Activated effector memory CD4-positive, alpha-beta T cell treated with Interleukin-2 at 50 U/mL for 16 hours (primary cell): ENCODE measurements around the gene PCSK9.

Experiments
- DNase-seq: peaks from one replicate; pipeline ENCODE4 v3.0.0-alpha.2; 2020

The PCSK9 gene

DNA sequence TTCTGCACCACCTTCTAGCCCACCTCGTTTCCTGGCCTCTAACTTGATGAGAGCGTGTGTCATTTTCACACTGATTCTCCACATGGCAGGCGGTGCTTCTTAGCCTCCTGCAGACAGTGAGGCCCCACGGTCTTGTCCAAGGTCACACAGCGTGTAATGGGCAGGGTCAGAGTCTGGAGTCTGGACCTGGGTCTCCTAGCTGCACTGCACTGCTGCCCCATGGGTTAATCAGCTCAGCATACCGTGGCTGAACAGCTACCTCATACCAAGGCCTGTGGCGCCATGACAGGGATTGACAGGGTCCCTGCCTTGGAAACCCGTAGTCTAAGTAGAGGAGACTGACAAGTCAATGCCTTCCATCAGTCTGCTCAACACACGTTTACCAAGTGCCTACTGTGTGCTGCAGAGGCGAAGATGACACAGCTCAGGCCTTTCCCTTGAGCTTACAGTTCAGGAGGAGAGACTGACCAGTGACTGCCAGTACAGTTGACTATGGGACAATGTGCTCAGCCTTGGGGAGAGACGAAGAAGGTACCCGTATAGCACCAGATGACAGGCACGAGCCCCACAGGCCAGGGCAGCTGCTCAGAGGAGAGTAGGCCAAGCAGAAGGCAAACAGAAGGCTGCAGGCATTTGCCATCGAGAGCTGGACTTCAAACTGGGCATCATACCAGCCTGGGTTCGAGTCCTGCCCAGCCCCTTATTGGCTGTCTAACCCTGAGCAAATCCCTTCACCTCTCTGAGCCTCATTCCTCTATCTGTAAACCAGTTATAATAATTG lies 5.5 kb downstream of the PCSK9 start:
- no peak for DNase-seq

DNA sequence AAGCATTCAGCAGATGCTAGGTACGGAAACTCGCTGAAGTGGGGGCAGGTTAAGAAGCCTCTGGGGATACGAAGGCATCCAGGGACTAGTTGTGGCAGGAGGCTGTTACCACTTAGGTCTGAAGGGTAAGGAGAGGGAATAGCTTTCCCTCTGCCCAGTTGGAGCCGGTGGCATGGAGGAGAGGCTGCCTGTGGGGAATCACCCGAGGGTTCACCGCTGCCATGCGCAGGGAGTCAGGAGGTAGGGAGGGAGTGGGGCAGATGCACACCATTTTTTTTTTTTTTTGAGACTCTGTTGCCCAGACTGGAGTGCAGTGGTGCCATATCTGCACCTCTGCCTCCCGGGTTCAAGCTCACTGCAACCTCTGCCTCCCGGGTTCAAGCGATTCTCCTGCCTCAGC lies 6.1 kb downstream of the PCSK9 start:
- no peak for DNase-seq

DNA sequence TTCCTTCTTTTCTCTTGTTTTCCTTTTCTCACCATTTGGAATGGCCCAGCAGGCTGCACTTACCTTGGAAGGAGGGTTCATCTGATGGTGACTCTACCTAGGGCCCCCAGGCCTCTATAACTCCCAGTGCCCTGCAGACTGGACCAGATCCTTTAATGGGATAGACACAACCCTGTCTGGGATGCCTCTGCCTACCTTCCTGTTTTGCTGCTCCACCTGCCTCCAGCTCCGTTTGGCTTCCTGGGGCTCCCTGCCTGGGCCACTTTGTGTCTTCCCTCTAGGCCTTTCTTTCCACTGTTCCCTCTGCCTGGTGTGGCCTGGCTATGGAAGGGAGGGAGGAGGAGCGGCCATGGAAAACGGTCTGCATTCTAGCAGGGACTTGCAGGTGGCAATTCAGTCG lies 7.5 kb downstream of the PCSK9 start:
- no peak for DNase-seq

DNA sequence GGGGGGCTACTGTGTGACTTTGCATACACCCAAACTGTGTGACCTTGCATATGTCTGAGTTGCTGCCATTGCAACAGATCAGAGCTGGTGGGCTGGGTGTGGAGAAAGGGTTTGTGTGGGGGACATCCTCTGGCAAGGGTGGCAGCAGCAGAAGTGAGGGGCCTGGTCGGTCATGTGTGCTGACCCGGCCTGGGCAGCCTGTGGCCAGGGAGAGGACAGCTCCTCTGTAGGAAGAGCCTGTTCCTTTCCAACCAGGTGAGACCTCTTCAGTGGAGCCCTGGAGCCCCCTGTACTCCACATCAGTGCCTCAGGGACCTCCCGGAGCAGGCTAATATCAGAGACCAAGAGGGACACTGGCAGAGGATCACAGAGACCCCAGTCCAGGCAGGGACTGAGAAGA lies 8.3 kb downstream of the PCSK9 start:
- no peak for DNase-seq

DNA sequence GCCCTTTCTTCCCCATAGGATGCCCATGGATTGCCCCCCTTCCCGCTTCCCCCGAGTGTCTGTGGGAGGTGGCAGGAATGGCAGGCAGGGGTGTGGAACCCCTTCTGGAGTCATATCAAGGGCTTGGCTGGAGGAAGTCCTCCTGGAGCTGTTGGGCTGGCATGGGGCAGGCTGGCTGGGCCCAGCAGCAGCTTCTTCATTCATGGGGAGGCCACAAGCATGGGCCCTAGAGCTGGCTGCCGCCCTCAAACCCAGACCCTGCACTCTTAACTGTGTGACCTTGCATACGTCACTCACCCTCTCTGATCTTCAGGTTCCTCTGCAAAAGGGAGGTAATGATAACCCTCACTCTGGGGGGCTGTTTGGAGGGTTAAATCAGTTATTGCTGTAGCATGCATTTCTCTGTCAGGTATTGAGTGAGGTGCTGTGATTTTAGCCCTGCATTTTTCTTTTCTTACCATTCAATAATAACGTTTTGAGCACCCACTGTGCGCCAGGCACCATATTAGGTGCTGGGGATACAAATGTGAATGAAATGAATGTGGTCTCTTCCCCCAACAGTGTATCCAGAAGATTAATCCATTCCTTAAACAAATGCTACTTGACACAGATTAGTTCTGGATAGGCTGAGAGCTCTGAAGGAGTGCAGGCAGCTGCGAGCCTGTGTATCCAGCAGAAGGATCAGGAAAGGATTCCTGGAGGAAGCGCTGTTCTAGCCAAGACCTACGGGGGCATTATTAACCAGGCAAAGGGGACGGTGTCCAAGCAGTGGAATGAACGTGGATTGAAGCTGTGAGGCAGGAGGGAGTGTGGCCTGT lies 9.3 kb downstream of the PCSK9 start:
- no peak for DNase-seq

DNA sequence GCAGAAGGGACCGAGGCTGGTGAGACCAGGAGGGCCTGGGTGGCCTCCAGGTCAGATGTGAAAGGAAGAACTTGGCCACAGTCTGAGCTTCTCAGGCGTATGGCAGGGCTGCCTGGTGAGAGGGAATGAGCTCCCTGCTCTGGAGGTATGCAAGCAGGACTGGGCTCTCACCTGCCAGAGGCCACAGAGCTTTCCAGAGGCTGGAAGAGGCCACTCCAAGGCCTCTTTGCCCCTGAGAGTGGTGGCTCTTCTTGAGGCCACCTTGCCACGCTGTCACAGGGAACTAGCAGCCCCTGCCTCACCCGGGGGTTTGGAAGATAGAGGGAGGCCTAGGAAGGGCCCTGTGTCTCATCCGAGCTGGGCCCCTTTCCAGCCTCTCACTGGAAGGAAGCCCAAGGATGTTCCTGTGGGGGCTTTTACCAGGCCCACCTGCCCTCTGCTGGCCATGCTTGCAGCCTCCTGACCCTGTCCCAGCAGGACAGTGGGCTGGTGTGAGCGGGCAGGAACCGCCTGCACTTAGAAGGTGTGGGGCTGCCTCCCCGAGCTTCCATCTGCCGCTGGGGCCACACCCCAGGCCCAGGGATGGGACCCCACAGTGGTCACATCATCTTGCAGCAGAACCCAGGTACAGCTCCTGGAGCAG lies 10.0 kb downstream of the PCSK9 start:
- no peak for DNase-seq

DNA sequence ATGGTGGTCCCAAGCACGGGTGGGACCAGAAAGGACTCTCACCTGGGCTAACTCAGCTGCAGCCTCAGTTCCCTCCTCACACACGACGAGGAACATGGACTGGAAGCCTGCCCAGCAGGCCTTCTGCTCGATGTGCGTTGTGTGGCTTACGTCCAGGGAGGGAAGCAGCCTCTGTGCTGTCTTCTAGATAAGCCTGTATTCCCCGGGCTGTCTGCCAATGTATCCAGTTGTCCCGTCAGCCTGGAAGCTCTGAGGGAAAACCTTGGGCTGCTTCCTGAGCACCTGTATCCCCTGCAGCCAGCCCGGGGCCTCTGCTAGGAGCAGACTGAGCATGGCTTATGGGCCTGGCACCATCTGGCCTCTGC lies 10.5 kb downstream of the PCSK9 start:
- no peak for DNase-seq

DNA sequence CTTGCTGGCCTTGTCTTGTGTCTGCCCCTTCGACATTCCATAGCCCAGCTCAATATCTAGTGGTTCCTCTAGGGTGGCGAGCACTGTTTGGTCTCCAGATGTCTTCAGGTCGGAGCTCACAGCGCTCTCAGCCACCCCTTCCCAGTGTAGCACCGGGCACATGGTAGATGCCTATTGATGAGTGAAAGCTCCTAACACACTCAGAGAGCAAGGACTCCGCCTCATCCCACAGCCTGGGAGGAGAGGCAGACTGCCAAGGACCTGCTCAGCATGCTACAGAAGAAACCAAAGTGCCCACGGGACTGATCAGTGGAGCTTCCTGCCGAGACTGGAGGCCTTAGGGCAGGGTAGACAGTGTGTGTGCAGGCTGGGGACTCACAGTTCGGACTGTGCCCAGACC lies 10.9 kb downstream of the PCSK9 start:
- DNase-seq: no peak

DNA sequence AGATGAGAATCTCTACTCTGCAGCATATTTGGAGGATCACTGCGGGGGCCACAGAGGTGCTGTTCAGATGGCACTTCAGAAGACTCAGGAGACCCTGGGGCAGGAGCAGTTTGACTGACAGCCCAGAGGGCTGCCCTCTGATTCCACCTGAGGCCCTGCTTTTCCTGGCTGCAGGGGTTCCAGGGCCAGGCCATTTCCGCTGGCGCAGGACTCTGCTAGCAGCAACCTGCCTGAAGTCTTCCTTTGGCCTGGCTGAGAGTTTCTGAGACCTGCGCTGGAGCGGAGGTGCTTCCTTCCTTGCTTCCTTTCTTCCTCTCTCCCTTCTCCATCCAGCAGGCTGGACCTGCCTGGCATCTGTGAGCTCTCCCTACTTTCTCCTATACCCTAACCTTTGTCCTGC lies 11.8 kb downstream of the PCSK9 start:
- no peak for DNase-seq

DNA sequence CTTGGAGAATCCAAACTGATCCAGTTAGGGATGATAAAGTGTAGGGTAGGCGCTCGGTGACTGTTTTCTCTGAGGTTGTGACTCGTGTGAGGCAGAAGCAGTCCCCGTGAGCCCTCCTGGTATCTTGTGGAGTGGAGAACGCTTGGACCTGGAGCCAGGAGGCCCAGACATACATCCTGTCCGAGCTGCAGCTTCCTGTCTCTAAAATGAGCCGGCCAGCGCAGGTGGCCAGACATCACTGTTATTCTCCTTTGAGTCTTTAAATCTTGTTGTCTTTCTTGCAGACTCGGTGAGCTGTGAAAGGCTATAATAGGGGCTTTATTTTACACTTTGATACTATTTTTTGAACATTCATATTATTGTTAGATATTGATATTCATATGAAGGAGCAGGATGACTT lies 12.3 kb downstream of the PCSK9 start:
- DNase-seq: no peak

DNA sequence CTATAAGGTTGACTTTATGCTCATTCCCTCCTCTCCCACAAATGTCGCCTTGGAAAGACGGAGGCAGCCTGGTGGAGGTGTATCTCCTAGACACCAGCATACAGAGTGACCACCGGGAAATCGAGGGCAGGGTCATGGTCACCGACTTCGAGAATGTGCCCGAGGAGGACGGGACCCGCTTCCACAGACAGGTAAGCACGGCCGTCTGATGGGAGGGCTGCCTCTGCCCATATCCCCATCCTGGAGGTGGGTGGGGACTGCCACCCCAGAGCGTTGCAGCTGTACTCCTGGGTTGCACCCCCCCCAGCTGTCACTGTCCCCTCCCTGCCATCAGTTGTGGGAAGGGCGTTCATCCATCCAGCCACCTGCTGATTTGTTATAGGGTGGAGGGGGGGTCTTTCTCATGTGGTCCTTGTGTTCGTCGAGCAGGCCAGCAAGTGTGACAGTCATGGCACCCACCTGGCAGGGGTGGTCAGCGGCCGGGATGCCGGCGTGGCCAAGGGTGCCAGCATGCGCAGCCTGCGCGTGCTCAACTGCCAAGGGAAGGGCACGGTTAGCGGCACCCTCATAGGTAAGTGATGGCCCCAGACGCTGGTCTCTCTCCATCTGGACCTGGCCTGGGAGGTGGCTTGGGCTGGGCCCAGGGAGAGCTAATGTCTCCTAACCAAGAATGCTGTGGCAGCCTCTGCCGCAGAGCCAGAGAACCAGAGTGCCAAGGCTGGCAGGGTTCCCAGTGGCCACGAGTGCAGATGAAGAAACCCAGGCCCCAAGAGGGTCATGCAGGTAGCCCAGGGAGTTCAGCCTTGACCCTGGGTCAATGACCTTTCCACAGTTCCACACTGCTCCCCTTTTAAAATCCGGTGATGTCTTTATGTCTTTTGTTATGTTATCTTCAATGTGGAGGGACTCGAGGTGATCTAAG lies 13.1 kb downstream of the PCSK9 start:
- DNase-seq: no peak

DNA sequence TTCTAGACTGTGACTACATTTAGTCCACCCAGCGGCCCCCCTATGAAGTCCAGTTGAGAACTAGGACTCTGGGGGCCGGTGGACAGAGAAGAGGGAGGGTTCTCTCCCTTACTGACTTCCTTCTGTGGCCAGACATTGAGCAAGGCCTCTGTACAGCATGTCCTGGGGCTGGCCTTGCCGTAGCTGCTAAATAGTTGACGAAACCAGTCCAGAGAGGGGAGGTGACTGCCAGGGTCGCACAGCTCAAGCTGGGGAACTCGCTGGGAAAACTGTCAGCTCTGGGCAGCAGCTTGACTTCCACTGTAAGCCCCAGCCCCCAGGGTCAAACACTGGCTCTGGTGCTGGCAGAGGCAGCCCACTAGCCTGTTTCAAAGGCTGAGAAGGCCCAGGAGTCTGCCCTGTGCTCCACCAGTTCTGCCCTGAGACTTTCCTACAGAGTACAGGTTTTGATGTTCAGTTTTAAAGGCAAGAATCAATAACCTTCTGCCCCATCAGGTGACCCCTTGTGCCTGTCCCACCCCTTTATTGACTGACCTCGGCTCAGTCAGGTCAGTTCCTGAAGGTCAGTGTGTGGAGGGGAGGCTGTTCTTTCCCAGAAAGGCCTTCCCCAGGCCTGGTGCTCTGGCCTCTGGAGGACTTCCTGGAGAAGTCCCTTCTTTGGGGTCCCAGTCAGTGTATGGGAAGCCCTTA lies 14.1 kb downstream of the PCSK9 start:
- no peak for DNase-seq

DNA sequence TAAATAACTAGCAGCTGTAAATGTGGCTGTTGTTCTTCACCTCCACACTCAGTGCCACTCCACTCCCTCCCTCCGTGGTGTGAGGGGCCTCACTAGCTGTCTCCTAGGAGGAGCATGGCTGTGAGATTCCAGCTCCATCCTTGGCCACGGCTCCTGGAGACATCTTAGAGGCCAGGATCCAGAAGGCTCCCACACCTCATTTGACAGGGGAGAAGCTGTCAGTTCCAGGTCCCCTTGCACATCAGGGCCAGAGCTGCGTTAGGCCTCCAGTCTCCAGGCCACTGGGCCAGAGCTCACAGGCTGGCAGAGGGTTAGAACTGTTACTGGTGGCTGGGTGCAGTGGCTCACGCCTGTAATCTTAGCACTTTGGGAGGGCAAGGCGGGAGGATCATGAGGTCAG lies 15.0 kb downstream of the PCSK9 start:
- DNase-seq: no peak

DNA sequence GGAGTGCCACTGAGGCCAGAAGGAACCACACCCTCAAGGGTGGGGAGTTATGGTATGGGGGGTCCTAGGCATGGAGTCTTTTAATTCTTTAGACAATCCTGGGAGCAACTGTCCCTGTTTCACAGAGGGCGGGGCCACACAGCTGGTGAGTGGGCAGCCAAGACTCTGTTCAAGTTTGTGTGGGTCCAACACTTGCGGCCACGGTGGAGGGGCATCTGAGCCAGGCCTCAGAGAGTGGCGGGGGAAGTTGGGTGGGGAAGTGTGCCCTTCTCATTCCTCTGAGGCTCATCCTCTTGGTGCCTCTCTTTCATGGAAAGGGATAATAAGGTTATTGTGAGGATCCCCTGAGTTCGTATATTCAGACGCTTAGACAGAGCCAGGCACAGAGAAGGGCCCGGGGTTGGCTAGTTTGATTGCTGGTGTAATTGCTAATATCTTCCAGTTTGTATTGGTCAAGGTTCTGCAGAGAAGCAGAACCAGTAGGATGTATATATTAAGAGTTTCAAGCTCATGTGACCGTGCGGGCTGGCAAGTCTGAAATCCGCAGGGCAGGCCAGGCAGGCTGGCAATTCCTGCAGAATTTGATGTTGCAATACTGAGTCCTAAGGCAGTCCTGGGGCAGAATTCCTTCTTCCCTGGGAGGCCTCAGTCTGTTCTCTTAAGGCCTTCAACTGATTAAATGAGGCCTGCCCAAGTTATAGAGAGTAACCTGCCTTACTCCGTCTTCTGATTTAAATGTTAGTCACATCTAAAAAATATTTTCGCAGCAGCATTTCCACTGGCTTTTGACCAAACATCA lies 15.9 kb downstream of the PCSK9 start:
- no peak for DNase-seq

DNA sequence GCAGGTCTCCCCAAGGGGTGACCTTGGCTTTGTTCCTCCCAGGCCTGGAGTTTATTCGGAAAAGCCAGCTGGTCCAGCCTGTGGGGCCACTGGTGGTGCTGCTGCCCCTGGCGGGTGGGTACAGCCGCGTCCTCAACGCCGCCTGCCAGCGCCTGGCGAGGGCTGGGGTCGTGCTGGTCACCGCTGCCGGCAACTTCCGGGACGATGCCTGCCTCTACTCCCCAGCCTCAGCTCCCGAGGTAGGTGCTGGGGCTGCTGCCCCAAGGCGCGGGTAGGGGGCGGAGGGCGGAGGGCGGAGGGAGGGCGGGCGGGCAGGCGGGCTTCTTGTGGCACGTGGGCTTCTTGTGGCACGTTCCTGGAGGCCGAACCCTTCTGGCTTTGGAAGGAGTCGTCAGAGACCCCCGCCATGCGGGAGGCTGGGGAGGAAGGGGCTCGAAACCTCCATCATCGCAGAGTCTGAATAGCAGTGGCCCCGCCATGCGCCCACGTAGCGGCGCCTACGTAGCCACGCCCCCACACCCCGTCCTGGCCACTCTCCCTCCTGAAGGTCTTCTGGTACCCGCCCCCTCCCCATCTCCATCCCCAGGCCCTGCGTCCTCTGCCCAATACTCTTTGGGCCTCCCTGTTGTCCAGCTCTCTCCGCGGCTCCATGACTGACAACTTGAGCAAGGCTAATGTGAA lies 16.7 kb downstream of the PCSK9 start:
- no peak for DNase-seq

DNA sequence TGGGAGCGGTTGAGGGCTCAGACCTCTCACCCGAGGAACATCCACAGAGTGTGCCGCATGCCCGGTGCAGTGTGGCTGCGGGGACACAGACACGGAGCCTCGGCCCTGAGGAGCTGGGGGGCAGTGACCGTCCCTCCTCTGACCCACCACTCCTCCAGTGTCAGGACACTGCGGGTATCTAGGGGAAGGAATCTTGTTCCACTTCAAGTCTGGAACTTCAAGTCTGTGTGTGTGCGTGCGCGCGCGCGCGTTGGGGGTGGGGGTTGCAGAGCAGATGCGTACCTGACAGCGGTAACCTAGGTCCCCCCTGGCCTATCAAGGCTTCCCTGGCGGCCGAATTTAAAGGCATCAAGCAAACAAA lies 17.3 kb downstream of the PCSK9 start:
- DNase-seq: no peak

DNA sequence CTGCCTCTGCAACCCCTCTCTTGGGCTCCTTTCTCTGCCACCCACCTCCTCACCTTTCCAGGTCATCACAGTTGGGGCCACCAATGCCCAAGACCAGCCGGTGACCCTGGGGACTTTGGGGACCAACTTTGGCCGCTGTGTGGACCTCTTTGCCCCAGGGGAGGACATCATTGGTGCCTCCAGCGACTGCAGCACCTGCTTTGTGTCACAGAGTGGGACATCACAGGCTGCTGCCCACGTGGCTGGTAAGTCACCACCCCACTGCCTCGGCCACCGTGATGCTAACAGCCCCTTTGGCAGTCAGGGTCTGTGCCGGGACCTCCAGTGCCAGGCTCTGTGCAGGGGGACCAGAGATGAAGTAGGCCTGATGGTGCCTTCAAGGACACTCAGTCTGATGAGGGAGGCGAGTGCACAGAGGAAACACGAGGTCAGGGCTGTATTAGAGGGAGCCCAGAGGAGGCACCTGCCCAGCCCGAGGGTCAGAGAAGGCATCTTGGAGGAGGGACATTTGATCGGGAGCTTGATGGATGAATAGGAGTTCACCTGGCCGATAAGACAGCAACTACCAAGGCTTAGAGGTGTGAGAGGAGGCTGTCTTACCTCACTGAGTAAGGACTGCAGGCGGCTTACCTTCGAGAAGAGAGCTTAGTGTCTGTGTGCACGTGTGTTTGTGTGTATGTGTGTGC lies 18.1 kb downstream of the PCSK9 start:
- DNase-seq: no peak

DNA sequence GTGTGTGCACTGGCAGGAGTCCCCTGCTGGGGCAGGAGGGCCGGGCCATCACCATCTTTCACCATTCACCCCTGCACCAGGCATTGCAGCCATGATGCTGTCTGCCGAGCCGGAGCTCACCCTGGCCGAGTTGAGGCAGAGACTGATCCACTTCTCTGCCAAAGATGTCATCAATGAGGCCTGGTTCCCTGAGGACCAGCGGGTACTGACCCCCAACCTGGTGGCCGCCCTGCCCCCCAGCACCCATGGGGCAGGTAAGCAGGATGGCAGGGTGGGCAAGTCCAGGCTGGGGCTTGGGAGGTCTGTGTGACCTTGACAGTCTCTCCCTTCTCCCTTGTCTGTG lies 18.6 kb downstream of the PCSK9 start:
- no peak for DNase-seq

DNA sequence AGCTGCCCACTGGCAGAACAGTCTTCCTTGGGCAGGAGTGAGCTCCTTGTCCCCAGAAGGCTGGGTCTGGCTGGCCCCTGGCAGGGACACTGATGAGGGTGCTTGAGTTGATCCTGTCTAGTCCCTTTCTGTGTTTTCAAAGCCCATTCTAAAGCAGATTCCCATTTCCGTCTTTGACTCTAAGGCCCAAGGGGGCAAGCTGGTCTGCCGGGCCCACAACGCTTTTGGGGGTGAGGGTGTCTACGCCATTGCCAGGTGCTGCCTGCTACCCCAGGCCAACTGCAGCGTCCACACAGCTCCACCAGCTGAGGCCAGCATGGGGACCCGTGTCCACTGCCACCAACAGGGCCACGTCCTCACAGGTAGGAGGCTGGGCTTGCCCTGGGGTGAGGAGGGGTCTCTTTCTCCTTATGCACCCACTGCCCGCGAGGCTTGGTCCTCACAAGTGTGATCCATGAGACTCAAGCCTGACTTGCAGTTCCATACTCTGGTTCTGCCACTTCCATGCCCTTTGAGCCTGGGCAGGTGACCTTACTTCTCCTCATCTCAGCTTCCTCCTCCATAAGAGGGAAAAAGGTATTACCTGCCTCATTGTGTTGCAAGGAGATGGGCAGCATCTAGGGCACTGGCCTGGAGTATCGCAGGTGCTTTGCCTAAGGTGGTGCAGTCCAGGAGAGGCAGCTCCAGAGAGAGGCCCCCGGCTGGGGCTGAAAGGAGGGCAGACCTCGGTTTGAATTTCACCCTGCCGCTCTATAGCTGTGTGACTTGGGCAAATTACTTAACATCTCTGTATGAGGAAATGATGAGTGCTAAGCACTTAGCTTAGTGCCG lies 20.2 kb downstream of the PCSK9 start:
- no peak for DNase-seq
